HL-60 (cell line): ENCODE results near the gene TUBB4A.

Experiments
- CTCF ChIP-seq: IDR thresholded peaks from one replicate; pipeline ENCODE4 v1.5.1; 2011; ENCODE audit warnings: low read length, control low read depth, inconsistent platforms; ENCODE audit not compliant: insufficient read depth
- GABPA ChIP-seq: IDR thresholded peaks from 2 replicates; pipeline ENCODE4 v1.6.1; 2012; ENCODE audit warnings: low read depth
- POLR2AphosphoS5 ChIP-seq: IDR thresholded peaks from 2 replicates; pipeline ENCODE4 v1.6.1; 2012; ENCODE audit warnings: low read depth
- SPI1 ChIP-seq: IDR thresholded peaks from 2 replicates; pipeline ENCODE4 v1.6.1; 2012; ENCODE audit warnings: low read depth, mild to moderate bottlenecking, borderline replicate concordance
- TF ChIP-seq, protein P1 (sequence below): IDR thresholded peaks from 2 replicates; pipeline ENCODE4 v1.6.1; 2012; ENCODE audit warnings: low read depth; ENCODE audit not compliant: insufficient replicate concordance

GRCh38 chr19:6476896-6477431 is 25.1 kb downstream of the TUBB4A start:
- TF ChIP-seq CTCF (no peak), POLR2AphosphoS5 (no peak), GABPA (no peak), SPI1 (no peak)
- TF ChIP-seq, protein P1, sequence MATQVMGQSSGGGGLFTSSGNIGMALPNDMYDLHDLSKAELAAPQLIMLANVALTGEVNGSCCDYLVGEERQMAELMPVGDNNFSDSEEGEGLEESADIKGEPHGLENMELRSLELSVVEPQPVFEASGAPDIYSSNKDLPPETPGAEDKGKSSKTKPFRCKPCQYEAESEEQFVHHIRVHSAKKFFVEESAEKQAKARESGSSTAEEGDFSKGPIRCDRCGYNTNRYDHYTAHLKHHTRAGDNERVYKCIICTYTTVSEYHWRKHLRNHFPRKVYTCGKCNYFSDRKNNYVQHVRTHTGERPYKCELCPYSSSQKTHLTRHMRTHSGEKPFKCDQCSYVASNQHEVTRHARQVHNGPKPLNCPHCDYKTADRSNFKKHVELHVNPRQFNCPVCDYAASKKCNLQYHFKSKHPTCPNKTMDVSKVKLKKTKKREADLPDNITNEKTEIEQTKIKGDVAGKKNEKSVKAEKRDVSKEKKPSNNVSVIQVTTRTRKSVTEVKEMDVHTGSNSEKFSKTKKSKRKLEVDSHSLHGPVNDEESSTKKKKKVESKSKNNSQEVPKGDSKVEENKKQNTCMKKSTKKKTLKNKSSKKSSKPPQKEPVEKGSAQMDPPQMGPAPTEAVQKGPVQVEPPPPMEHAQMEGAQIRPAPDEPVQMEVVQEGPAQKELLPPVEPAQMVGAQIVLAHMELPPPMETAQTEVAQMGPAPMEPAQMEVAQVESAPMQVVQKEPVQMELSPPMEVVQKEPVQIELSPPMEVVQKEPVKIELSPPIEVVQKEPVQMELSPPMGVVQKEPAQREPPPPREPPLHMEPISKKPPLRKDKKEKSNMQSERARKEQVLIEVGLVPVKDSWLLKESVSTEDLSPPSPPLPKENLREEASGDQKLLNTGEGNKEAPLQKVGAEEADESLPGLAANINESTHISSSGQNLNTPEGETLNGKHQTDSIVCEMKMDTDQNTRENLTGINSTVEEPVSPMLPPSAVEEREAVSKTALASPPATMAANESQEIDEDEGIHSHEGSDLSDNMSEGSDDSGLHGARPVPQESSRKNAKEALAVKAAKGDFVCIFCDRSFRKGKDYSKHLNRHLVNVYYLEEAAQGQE = no peak
